K562 (cell line): ENCODE measurements around the gene ZNF778. TPM values are rescaled to one million over a fixed set of nuclear protein-coding genes. Genes with fewer than 3 reads are reported as not detected.

ENCODE experiments used
- ATAC-seq: fragments of 200-7000 bp; cut with Tn5 transposase; 3 replicates; pipeline ENCODE4 v1.9.1; 2020; ENCODE audit warnings: moderate library complexity
- BruUV-seq: library from RNA; stranded (reverse); fragments of 400-500 nt; replicated peaks from 2 replicates; lab custom pipeline; 2021; lab: Mats Ljungman, UMichigan
- CTCF ChIA-PET: fragments of 300-600 bp; formaldehyde crosslinking; extraction: SDS; loops from one replicate; lab custom pipeline; 2021; ENCODE audit warnings: low intra/inter-chr PET ratio; lab: Yijun Ruan, JAX
- POLR2A ChIA-PET: fragments of 300-600, 350-650 bp; sonication (Branson Sonifier 250); formaldehyde crosslinking; extraction: SDS; loops from one replicate; lab custom pipeline; 2021; ENCODE audit warnings: antibody characterized with exemption, inconsistent platforms; lab: Yijun Ruan, JAX
- DNase-seq, 4 experiments: peaks; one replicate each; pipeline versions ENCODE4 v3.0.0 to v3.0.0-alpha.2; 2011 to 2018; ENCODE audit warnings: low spot score in 3 of 4, mixed read lengths in 3 of 4; ENCODE audit errors: extremely low read depth in 1 of 4
- FAIRE-seq: peaks from 2 replicates; lab custom pipeline; 2011; peaks lifted over from hg19 to GRCh38; lab: Jason Lieb, UNC
- H2AFZ ChIP-seq: 2 replicates; pipeline ENCODE4 v1.6.0; 2011; ENCODE audit warnings: low read depth, low read length, control low read depth, inconsistent platforms
- H3K27ac ChIP-seq: fragments of 200-600 bp; 3 replicates; pipeline ENCODE4 v1.8.0; 2011; ENCODE audit warnings: low read depth, mild to moderate bottlenecking, control low read depth, inconsistent platforms, low read length, moderate library complexity, mixed read lengths; ENCODE audit errors: extremely low read depth
- H3K27me3 ChIP-seq, 2 experiments: fragments of 300-600 bp in 1 of 2; 2 replicates in 1 of 2; 3 replicates in 1 of 2; pipeline versions ENCODE4 v1.6.0 to v1.8.0; 2011; ENCODE audit warnings: inconsistent platforms in 2 of 2, low read length in 2 of 2, mild to moderate bottlenecking in 1 of 2, mixed read lengths in 1 of 2, moderate library complexity in 1 of 2; ENCODE audit not compliant: control insufficient read depth in 2 of 2, insufficient read depth in 2 of 2
- H3K36me3 ChIP-seq: fragments of 300-600 bp; 3 replicates; pipeline ENCODE4 v1.8.0; 2011; ENCODE audit warnings: mild to moderate bottlenecking, low read length, inconsistent platforms; ENCODE audit not compliant: control insufficient read depth, insufficient read depth
- H3K4me1 ChIP-seq, 2 experiments: fragments of 200-600 bp in 1 of 2; replicated peaks in 1 of 2; 2 replicates in 1 of 2; 3 replicates in 1 of 2; pipeline versions ENCODE4 v1.5.1 to v1.8.0; 2011; ENCODE audit warnings: inconsistent platforms in 2 of 2, low read length in 2 of 2, mild to moderate bottlenecking in 1 of 2, mixed read lengths in 1 of 2, moderate library complexity in 1 of 2; ENCODE audit not compliant: control insufficient read depth in 2 of 2, insufficient read depth in 2 of 2
- H3K4me2 ChIP-seq: 2 replicates; pipeline ENCODE4 v1.6.1; 2011; ENCODE audit warnings: low read length, control low read depth, inconsistent platforms, mixed read lengths; ENCODE audit not compliant: insufficient read depth
- H3K4me3 ChIP-seq: fragments of 200-600 bp; sonication (generic), shearing (Covaris generic); 2 replicates; pipeline ENCODE4 v1.5.1; 2016; ENCODE audit warnings: control low read depth, inconsistent platforms
- H3K79me2 ChIP-seq: fragments of 200-600 bp; 3 replicates; pipeline ENCODE4 v1.8.0; 2011; ENCODE audit warnings: low read length, inconsistent platforms; ENCODE audit not compliant: control insufficient read depth, insufficient read depth
- H3K9ac ChIP-seq, 2 experiments: 2 replicates each; pipeline versions ENCODE4 v1.6.0 to v1.6.1; 2011; ENCODE audit warnings: low read depth in 2 of 2, low read length in 2 of 2, control low read depth in 1 of 2, inconsistent platforms in 1 of 2, mild to moderate bottlenecking in 1 of 2, mixed read lengths in 1 of 2; ENCODE audit not compliant: insufficient read depth in 1 of 2
- H3K9me1 ChIP-seq: one replicate; pipeline ENCODE4 v1.6.0; 2011; ENCODE audit warnings: inconsistent platforms, mild to moderate bottlenecking, low read length, moderate library complexity; ENCODE audit not compliant: control insufficient read depth, insufficient read depth
- H3K9me3 ChIP-seq: replicated peaks from 2 replicates; pipeline ENCODE4 v1.5.1; 2011; ENCODE audit warnings: low read depth, low read length, inconsistent platforms; ENCODE audit not compliant: control insufficient read depth, insufficient read depth
- H4K20me1 ChIP-seq: replicated peaks from 2 replicates; pipeline ENCODE4 v1.6.1; 2011; ENCODE audit warnings: low read length, inconsistent platforms, mixed read lengths; ENCODE audit not compliant: control insufficient read depth, insufficient read depth
- MXI1 ChIP-seq: IDR thresholded peaks from 2 replicates; pipeline ENCODE4 v1.6.1; 2011; ENCODE audit warnings: low read depth, mild to moderate bottlenecking, improper control_type of control experiment, low read length
- PCBP1 ChIP-seq: fragments of 200-400 bp; formaldehyde crosslinking; IDR thresholded peaks from 2 replicates; pipeline ENCODE4 v1.6.1; 2018; ENCODE audit warnings: mild to moderate bottlenecking, low read depth, low read length; ENCODE audit not compliant: poor library complexity, severe bottlenecking
- POLR2G ChIP-seq: fragments of 200-400 bp; formaldehyde crosslinking; IDR thresholded peaks from 2 replicates; pipeline ENCODE4 v1.6.1; 2017; ENCODE audit warnings: low read depth, mild to moderate bottlenecking, antibody characterized with exemption, low read length, moderate library complexity
- WGBS: fragments of 100-300 bp; shearing (Covaris generic); methylation state at CpG from one replicate; pipeline ENCODE4 v1.1.6; 2016; ENCODE audit warnings: low coverage, mixed read lengths; ENCODE audit not compliant: insufficient coverage; ENCODE audit errors: missing lambda C conversion rate; 5-methylcytosine and 5-hydroxymethylcytosine counted together
- in situ Hi-C: fragments of 300-500 bp; cut with MboI; formaldehyde crosslinking; loops from 4 replicates; pipeline ENCODE4 v1.15.0; 2018; ENCODE audit warnings: inconsistent platforms, mixed read lengths
- intact Hi-C: fragments of 100-400 bp; cut with micrococcal nuclease; formaldehyde crosslinking; loops from 2 replicates; pipeline ENCODE4 v1.14.2; 2022
- polyA plus RNA-seq, 8 experiments: library from polyadenylated mRNA; depleted of rRNA in 4 of 8; stranded (reverse) in 5 of 8; unstranded in 3 of 8; fragments of >200 nt; fragmentation: Nextera tagmentation in 2 of 8; fragmentation: Illumina TruSeq in 1 of 8; extraction: Ambion mirVana in 2 of 8; extraction: Trizol in 1 of 8; gene quantifications; 2 replicates each; pipeline versions ENCODE4 v1.2.1 to v1.2.3, GENCODE V29; 2011 to 2014; ENCODE audit warnings: inconsistent platforms in 1 of 8, missing spikeins in 1 of 8
- total RNA-seq, 7 experiments: library from RNA; depleted of rRNA in 6 of 7; stranded (reverse); fragments of >200 nt in 6 of 7; fragmentation: Illumina TruSeq in 2 of 7; extraction: Trizol in 2 of 7; gene quantifications; 2 replicates each; pipeline versions ENCODE4 v1.2.1 to v1.2.3, GENCODE V29; 2011 to 2021; ENCODE audit warnings: low replicate concordance in 1 of 7

The ZNF778 gene
- total and polyA plus RNA-seq, 9 of the 15 experiments (the other 6 are each of a cell fraction or from before 2014, with no cell fraction given) = 0.70 to 60.6 (median 7.5) TPM

DNA sequence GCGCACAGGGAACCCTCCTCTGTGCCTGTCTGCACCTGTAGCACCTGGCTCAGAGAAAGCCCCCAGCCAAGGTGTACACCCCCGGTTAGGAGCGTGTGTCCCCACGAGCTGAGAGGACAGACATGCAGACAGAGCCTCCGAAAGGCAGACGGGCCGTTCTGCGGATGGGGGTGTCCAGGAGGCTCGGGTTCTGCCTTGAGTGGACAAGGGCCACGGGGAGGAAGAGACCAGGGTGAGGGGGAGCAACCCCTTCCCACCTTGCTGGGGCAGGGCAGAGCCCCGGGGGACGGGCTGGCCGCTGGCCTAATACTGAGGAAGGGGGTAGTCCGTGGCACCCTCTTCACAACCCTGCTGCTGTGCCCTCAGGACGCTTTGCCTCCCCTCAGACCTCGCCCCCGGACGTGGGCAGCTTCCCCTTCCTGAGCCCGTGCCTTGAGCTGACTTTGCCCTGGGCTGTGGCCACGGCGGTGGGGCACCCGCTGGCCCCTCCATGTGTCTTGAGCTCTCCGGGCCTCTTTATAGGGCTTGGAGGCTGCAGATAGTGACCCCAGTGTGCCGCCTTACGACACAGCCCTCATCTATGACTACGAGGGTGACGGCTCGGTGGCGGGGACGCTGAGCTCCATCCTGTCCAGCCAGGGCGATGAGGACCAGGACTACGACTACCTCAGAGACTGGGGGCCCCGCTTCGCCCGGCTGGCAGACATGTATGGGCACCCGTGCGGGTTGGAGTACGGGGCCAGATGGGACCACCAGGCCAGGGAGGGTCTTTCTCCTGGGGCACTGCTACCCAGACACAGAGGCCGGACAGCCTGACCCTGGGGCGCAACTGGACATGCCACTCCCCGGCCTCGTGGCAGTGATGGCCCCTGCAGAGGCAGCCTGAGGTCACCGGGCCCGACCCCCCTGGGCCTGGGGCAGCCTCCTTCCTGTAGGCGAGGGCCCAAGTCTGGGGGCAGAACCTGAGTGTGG, 22.9 kb upstream of the ZNF778 start (continued):
- no peak for TF ChIP-seq MXI1

DNA sequence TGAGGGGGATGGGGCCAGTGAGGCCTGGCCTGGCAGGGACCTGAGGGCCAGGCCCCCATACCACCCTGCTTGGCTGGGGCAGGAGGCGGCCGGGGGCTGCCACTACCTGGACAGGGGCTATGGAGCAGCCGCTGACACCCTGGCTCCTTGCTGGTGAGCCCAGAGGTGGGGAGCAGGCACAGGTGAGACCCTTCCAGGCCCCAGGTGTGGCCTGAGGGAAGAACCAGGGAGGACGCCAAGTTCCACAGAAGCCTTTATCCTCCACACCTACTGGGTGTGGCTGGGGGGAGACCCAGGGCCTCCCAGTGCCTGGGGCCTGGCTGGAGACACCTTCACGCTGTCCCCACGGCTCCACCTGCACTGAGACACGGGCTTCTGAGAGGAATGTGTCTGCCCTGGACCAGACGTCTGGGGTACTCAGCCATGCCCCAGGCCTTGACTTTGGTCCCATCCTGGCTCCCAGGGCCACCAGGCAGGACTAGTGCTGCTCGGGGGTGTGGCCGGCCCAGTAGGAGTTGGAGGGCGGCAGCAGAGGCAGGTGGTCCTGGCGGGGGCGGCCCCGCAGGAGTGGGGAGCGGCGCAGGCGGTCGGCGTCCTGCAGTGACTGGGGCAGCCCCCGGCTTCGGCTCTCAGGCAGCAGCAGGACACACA, 21.9 kb upstream of the ZNF778 start:
- Histone ChIP-seq H3K27me3 (peaks cover 0 to 8% of the 10 kb centered on the region in 2 experiments; a peak in 2 of 5 replicates), H3K9me1 (no peaks in the 10 kb centered on the region), H3K4me2 (no peak overlapping the region), H3K9me3 (no peaks in the 10 kb centered on the region), H4K20me1 (no peaks in the 10 kb centered on the region), H2AFZ (no peak overlapping the region), H3K4me3 (no peak overlapping the region), H3K36me3 (no peaks in the 10 kb centered on the region), H3K9ac (peak overlapping the region in 1 of 2 experiments; percentile 52; a peak in 1 of 4 replicates), H3K79me2 (no peaks in the 10 kb centered on the region), H3K4me1 (peaks cover 0 to 76% of the 10 kb centered on the region in 2 experiments; a peak in 4 of 5 replicates), H3K27ac (no peak overlapping the region)
- FAIRE-seq = no peak
- ChIA-PET CTCF (no interaction called here), POLR2A (no interaction called here)
- no peak for TF ChIP-seq POLR2G
- peak; percentile 8 for TF ChIP-seq PCBP1
- WGBS = 38% methylated on average over 10 of the region's 21 CpGs
- intact Hi-C loops (no loop called here), in situ Hi-C loops (no loop called here)
- BruUV-seq = no TSS peak
- no peak for DNase-seq
- ATAC-seq = no peak
